Mesendoderm (in vitro differentiated cells): ENCODE data around the gene ST6GALNAC2.

Source experiments
- DNase-seq: peaks from one replicate; pipeline ENCODE4 v3.0.0; 2013
- H2AK5ac ChIP-seq: 2 replicates; pipeline ENCODE4 v1.6.1; 2013; ENCODE audit warnings: low read length, inconsistent platforms
- H2BK120ac ChIP-seq: 2 replicates; pipeline ENCODE4 v1.6.1; 2013; ENCODE audit warnings: low read depth, mild to moderate bottlenecking, low read length, moderate library complexity, mixed read lengths
- H2BK15ac ChIP-seq: replicated peaks from 2 replicates; pipeline ENCODE4 v1.6.1; 2013; ENCODE audit warnings: low read depth, mild to moderate bottlenecking, moderate library complexity
- H2BK5ac ChIP-seq: 2 replicates; pipeline ENCODE4 v1.6.1; 2013; ENCODE audit warnings: low read length, inconsistent platforms
- H3K18ac ChIP-seq: 2 replicates; pipeline ENCODE4 v1.6.1; 2013; ENCODE audit warnings: mild to moderate bottlenecking, low read length, mixed read lengths
- H3K23ac ChIP-seq: one replicate; pipeline ENCODE4 v1.6.1; 2013; ENCODE audit warnings: low read length
- H3K27ac ChIP-seq: 2 replicates; pipeline ENCODE4 v1.5.1; 2013; ENCODE audit warnings: low read depth, mild to moderate bottlenecking, inconsistent platforms, low read length, moderate library complexity
- H3K27me3 ChIP-seq: 2 replicates; pipeline ENCODE4 v1.6.1; 2013; ENCODE audit warnings: low read length, control low read depth, mild to moderate bottlenecking, inconsistent platforms; ENCODE audit not compliant: insufficient read depth, poor library complexity
- H3K36me3 ChIP-seq: 2 replicates; pipeline ENCODE4 v1.6.1; 2013; ENCODE audit warnings: low read length, inconsistent platforms; ENCODE audit not compliant: control insufficient read depth, insufficient read depth
- H3K4ac ChIP-seq: one replicate; pipeline ENCODE4 v1.6.1; 2013; ENCODE audit warnings: low read depth, mild to moderate bottlenecking, low read length, moderate library complexity
- H3K4me1 ChIP-seq: 2 replicates; pipeline ENCODE4 v1.6.1; 2013; ENCODE audit warnings: low read depth, low read length, inconsistent platforms; ENCODE audit not compliant: control insufficient read depth
- H3K4me2 ChIP-seq: 2 replicates; pipeline ENCODE4 v1.6.1; 2013; ENCODE audit warnings: low read length
- H3K4me3 ChIP-seq: 2 replicates; pipeline ENCODE4 v1.5.1; 2013; ENCODE audit warnings: mild to moderate bottlenecking, low read length
- H3K56ac ChIP-seq: one replicate; pipeline ENCODE4 v1.6.1; 2013; ENCODE audit warnings: low read length
- H3K79me1 ChIP-seq: 2 replicates; pipeline ENCODE4 v1.6.1; 2013; ENCODE audit warnings: low read length, inconsistent platforms
- H3K79me2 ChIP-seq: 2 replicates; pipeline ENCODE4 v1.6.1; 2013; ENCODE audit warnings: mild to moderate bottlenecking, low read length; ENCODE audit not compliant: control insufficient read depth, insufficient read depth
- H3K9ac ChIP-seq: 2 replicates; pipeline ENCODE4 v1.6.1; 2013; ENCODE audit warnings: low read length, inconsistent platforms
- H4K5ac ChIP-seq: one replicate; pipeline ENCODE4 v1.6.1; 2013; ENCODE audit warnings: low read length
- H4K8ac ChIP-seq: one replicate; pipeline ENCODE4 v1.6.1; 2013; ENCODE audit warnings: low read depth, mild to moderate bottlenecking, control low read depth, low read length, moderate library complexity
- WGBS: extraction: QIAGEN DNeasy Blood & Tissue Kit; methylation state at CpG from one replicate; pipeline ENCODE4 v1.1.7; 2013; ENCODE audit warnings: low lambda C conversion rate, missing lambda C conversion rate; ENCODE audit not compliant: insufficient coverage; ENCODE audit errors: extremely low coverage; 5-methylcytosine and 5-hydroxymethylcytosine counted together

The ST6GALNAC2 gene

DNA sequence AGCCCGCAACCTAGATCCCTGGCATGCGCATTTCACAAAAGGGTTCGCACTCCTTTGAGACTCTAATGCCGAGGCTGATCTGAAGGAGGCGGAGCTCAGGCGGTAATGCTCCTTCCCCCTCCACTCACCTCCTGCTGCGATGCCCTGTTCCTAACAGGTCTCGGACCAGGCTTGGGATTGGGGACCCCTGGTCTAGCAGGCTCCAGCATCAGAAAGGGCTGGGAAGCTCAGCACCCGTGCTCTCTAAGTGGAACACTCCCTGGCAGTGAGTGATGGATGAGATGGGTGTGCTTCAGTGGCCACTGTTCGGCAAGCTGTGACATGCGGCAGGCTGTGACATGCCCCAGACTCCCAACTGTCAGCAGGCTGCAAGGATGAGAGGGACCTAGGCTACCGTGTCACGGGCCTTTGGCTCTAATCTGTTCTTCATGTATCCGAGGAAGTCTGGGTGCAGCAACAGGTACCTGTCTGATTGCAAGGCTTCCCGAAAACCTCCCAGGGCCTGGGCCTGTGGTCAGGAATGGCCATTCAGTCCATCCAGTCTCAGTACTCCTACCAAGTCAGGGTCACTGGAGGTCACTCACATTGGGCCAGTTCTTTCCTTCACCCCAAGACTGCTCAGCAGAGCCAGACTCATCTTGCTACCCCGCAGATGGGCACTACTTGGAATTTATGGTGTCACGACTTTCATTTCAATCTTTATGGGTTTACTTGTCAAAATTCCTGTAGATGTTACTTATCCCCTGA lies 1.3 kb upstream of the ST6GALNAC2 start:
- H3K36me3 ChIP-seq = no peaks in the 10 kb centered on the region
- H3K9ac ChIP-seq = no peak overlapping the region
- WGBS = no CpG with 5 or more reads among the region's 17 CpGs
- H3K79me2 ChIP-seq = no peaks in the 10 kb centered on the region
- H3K79me1 ChIP-seq = no peaks in the 10 kb centered on the region
- no peak overlapping the region for H3K18ac ChIP-seq
- H4K5ac ChIP-seq = no peak overlapping the region
- DNase-seq = peak; percentile 51
- H2BK5ac ChIP-seq = no peak overlapping the region
- no peaks in the 10 kb centered on the region for H3K27me3 ChIP-seq
- no peak overlapping the region for H3K4ac ChIP-seq
- H3K4me1 ChIP-seq = peaks cover 3% of the 10 kb centered on the region
- no peak overlapping the region for H2BK120ac ChIP-seq
- H3K56ac ChIP-seq = no peak overlapping the region
- H3K4me3 ChIP-seq = no peak overlapping the region
- H4K8ac ChIP-seq = no peak overlapping the region
- H2AK5ac ChIP-seq = no peak overlapping the region
- no peak overlapping the region for H2BK15ac ChIP-seq
- H3K27ac ChIP-seq = no peak overlapping the region
- no peak overlapping the region for H3K4me2 ChIP-seq
- H3K23ac ChIP-seq = no peak overlapping the region

DNA sequence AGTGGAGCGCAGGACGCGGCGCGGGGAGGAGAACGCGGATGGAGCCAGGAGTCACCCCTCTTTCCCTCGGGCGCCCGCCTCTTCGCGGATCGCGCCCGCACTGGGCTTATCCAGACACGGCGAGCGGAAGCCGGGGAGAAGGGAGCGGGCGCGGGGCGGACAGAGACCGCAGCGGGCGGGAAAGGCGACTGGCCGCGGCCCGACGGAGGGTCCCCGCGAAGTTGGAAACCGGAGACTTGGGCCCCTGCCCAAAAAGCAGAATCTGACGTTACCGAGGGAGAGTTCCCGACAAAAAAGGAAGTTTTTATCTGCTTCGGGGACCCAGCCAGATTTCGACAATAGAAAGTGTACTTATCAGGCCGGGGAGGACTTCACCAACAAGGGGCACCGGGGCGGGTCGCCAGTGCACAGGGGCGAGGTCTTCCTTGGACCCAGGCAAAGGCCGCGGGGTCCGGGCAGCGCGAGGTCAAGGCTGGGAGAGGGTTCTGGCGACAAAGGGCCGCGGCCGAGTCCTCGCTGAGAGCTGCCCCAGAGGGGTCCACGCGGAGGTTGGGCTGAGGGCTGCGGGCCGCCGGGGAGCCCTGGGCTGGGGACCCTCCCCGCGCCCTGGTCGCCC lies 519 bp downstream of the ST6GALNAC2 start:
- Histone ChIP-seq H3K4me1 (peaks cover 4% of the 10 kb centered on the region), H3K4ac (peak overlapping the region; percentile 28), H3K23ac (peak overlapping the region; percentile 94), H2AK5ac (no peak overlapping the region), H3K9ac (peak overlapping the region; percentile 58), H2BK5ac (no peak overlapping the region), H2BK15ac (no peak overlapping the region), H3K18ac (peak overlapping the region; percentile 69), H3K4me2 (peak overlapping the region; percentile 76), H3K4me3 (peak overlapping the region; percentile 27), H3K79me2 (no peaks in the 10 kb centered on the region), H3K56ac (peak overlapping the region; percentile 83), H3K27me3 (no peaks in the 10 kb centered on the region), H3K79me1 (no peaks in the 10 kb centered on the region), H4K8ac (no peak overlapping the region), H2BK120ac (no peak overlapping the region), H3K36me3 (no peaks in the 10 kb centered on the region), H3K27ac (no peak overlapping the region), H4K5ac (no peak overlapping the region)
- WGBS = no CpG with 5 or more reads among the region's 62 CpGs
- peak; percentile 21 for DNase-seq

GRCh38 chr17:76584427-76585032 lies 1.1 kb downstream of the ST6GALNAC2 start:
- no CpG with 5 or more reads among the region's 17 CpGs for WGBS
- Histone ChIP-seq H3K4me3 (peak overlapping the region; percentile 27), H3K9ac (peak overlapping the region; percentile 58), H3K27ac (no peak overlapping the region), H3K18ac (peak overlapping the region; percentile 69), H3K36me3 (no peaks in the 10 kb centered on the region), H4K5ac (no peak overlapping the region), H3K4ac (no peak overlapping the region), H3K27me3 (no peaks in the 10 kb centered on the region), H2BK120ac (no peak overlapping the region), H4K8ac (no peak overlapping the region), H3K79me1 (no peaks in the 10 kb centered on the region), H3K56ac (peak overlapping the region; percentile 83), H2BK15ac (no peak overlapping the region), H2AK5ac (no peak overlapping the region), H3K4me1 (peaks cover 4% of the 10 kb centered on the region), H3K4me2 (peak overlapping the region; percentile 76), H2BK5ac (no peak overlapping the region), H3K79me2 (no peaks in the 10 kb centered on the region), H3K23ac (peak overlapping the region; percentile 94)
- peak; percentile 84 for DNase-seq

DNA sequence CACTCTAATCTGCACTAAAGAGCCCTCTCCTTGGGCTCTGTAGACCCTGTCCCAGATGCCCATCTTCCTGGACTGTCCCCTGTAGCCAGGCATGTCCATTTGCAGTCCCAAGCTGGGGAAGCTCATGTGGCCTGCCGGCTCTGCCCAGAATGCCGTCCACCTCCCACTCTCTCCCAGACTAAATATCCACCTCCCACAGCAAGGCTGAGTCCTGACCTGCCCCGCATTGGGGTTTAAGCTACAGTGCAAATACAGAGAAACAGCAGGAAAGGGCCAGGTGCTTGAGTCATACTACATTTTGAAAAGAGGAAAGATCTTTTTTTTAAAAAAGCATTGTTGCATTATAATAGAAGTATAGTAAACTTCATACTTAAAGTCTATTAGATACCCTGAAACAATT lies 3.0 kb downstream of the ST6GALNAC2 start:
- H3K23ac ChIP-seq = no peak overlapping the region
- no peak overlapping the region for H3K27ac ChIP-seq
- H2BK15ac ChIP-seq = no peak overlapping the region
- no peak overlapping the region for H2AK5ac ChIP-seq
- H3K4ac ChIP-seq = no peak overlapping the region
- no peak overlapping the region for H3K9ac ChIP-seq
- H3K18ac ChIP-seq = no peak overlapping the region
- H4K5ac ChIP-seq = no peak overlapping the region
- H3K27me3 ChIP-seq = no peaks in the 10 kb centered on the region
- H3K79me1 ChIP-seq = no peaks in the 10 kb centered on the region
- no peak overlapping the region for H3K4me2 ChIP-seq
- H3K56ac ChIP-seq = no peak overlapping the region
- no peak overlapping the region for H2BK5ac ChIP-seq
- no peaks in the 10 kb centered on the region for H3K36me3 ChIP-seq
- no peak for DNase-seq
- H3K4me3 ChIP-seq = no peak overlapping the region
- H2BK120ac ChIP-seq = no peak overlapping the region
- H3K79me2 ChIP-seq = no peaks in the 10 kb centered on the region
- peaks cover 4% of the 10 kb centered on the region for H3K4me1 ChIP-seq
- H4K8ac ChIP-seq = no peak overlapping the region
- WGBS = no CpG with 5 or more reads among the region's 3 CpGs

GRCh38 chr17:76581515-76581914 lies 4.1 kb downstream of the ST6GALNAC2 start:
- Histone ChIP-seq H3K56ac (peak overlapping the region; percentile 25), H3K9ac (no peak overlapping the region), H3K4me3 (no peak overlapping the region), H3K79me2 (no peaks in the 10 kb centered on the region), H3K4me2 (no peak overlapping the region), H4K5ac (no peak overlapping the region), H3K4ac (no peak overlapping the region), H3K27ac (no peak overlapping the region), H3K4me1 (peaks cover 2% of the 10 kb centered on the region), H3K23ac (no peak overlapping the region), H2BK5ac (no peak overlapping the region), H3K36me3 (no peaks in the 10 kb centered on the region), H3K18ac (no peak overlapping the region), H2BK120ac (no peak overlapping the region), H2BK15ac (no peak overlapping the region), H4K8ac (no peak overlapping the region), H3K79me1 (no peaks in the 10 kb centered on the region), H2AK5ac (no peak overlapping the region), H3K27me3 (no peaks in the 10 kb centered on the region)
- no peak for DNase-seq
- WGBS = no CpG with 5 or more reads among the region's 5 CpGs
